ENCODE data around the gene BDH2. TPM values are rescaled to one million over a fixed set of nuclear protein-coding genes. Genes with fewer than 3 reads are reported as not detected.

Gene BDH2
- total and polyA plus RNA-seq, 7 donors, result 11.2 to 18.1 (median 15.7) TPM

GRCh38 chr4:103075435-103075893 is 24.2 kb downstream of the BDH2 start:
- Histone ChIP-seq H3K9me3 (no peaks in the 10 kb centered on the region), H3K27me3 (ENCODE audit: insufficient read depth in 3 of 3, low read length in 2 of 3) (no peaks in the 10 kb centered on the region), H3K4me3 (peak overlapping the region; percentile 76), H3K27ac (peak overlapping the region; percentile 90), H3K36me3 (ENCODE audit: insufficient read depth in 1 of 2, low read depth in 1 of 2) (peaks cover 0 to 12% of the 10 kb centered on the region in 2 donors), H3K4me1 (no peaks in the 10 kb centered on the region)
- DNase-seq (no peak), ATAC-seq (peak in 2 of 4 donors; percentile 22 to 29)
- intact Hi-C loops (cut with DNase I), result no loop called here
- WGBS, 3 donors, result 9 to 19% (median 13%) methylated on average over 4 of the region's 4 CpGs
- TF ChIP-seq CTCF (IDR thresholded peaks at IDR 0.05), result no peak

GRCh38 chr4:103074744-103075434 is 24.7 kb downstream of the BDH2 start:
- ATAC-seq (no peak), DNase-seq (no peak)
- 84 to 92% (median 90%) methylated on average over 9 of the region's 9 CpGs for WGBS, 3 donors
- Histone ChIP-seq H3K4me3 (peak overlapping the region; percentile 76), H3K27ac (no peak overlapping the region), H3K9me3 (no peaks in the 10 kb centered on the region), H3K4me1 (no peaks in the 10 kb centered on the region), H3K27me3 (ENCODE audit: insufficient read depth in 3 of 3, low read length in 2 of 3) (no peaks in the 10 kb centered on the region), H3K36me3 (ENCODE audit: insufficient read depth in 1 of 2, low read depth in 1 of 2) (peaks cover 0 to 8% of the 10 kb centered on the region in 2 donors)
- intact Hi-C loops (cut with DNase I), result no loop called here
- TF ChIP-seq CTCF (IDR thresholded peaks at IDR 0.05), result no peak

- ATAC-seq (no peak), DNase-seq (no peak)
- Histone ChIP-seq H3K27ac (no peak overlapping the region), H3K9me3 (no peaks in the 10 kb centered on the region), H3K4me1 (no peaks in the 10 kb centered on the region), H3K36me3 (ENCODE audit: insufficient read depth in 1 of 2, low read depth in 1 of 2) (no peaks in the 10 kb centered on the region), H3K4me3 (no peak overlapping the region), H3K27me3 (ENCODE audit: insufficient read depth in 3 of 3, low read length in 2 of 3) (no peaks in the 10 kb centered on the region)
- intact Hi-C loops (cut with DNase I), result no loop called here
- TF ChIP-seq CTCF (IDR thresholded peaks at IDR 0.05), result no peak
- WGBS, 3 donors, result 90 to 96% (median 96%) methylated on average over 2 of the region's 2 CpGs
Measured at GRCh38 chr4:103073792-103074438, 25.7 kb downstream of the BDH2 start.

GRCh38 chr4:103067841-103068547 is 31.6 kb downstream of the BDH2 start:
- Histone ChIP-seq H3K4me1 (no peaks in the 10 kb centered on the region), H3K27ac (no peak overlapping the region), H3K36me3 (ENCODE audit: insufficient read depth in 1 of 2, low read depth in 1 of 2) (peaks cover 0 to 10% of the 10 kb centered on the region in 2 donors), H3K27me3 (ENCODE audit: insufficient read depth in 3 of 3, low read length in 2 of 3) (no peaks in the 10 kb centered on the region), H3K9me3 (no peaks in the 10 kb centered on the region), H3K4me3 (no peak overlapping the region)
- 91 to 96% (median 94%) methylated on average over 2 of the region's 2 CpGs for WGBS, 3 donors
- ATAC-seq (no peak), DNase-seq (no peak)
- no peak for TF ChIP-seq CTCF (IDR thresholded peaks at IDR 0.05)
- intact Hi-C loops (cut with DNase I), result loop anchor here in 1 of 2 donors (5.0 kb wide), 1 partner anchor 46 kb away; no protein-coding TSS in a partner anchor
